Mesodermal cell (in vitro differentiated cells): ENCODE data around the gene ZFP36L2.
"Not testable (repeated sequence)": the region's sequence is repeated elsewhere in the genome, so short reads cannot be mapped to it uniquely, and the experiment has no call there.

Source experiments
- H3K27ac ChIP-seq: 2 replicates; pipeline ENCODE4 v1.7.0; 2013; ENCODE audit warnings: mild to moderate bottlenecking, low read depth, low read length, moderate library complexity; ENCODE audit not compliant: severe bottlenecking
- H3K36me3 ChIP-seq: 2 replicates; pipeline ENCODE4 v1.7.1; 2013; ENCODE audit warnings: mild to moderate bottlenecking, low read length, moderate library complexity; ENCODE audit not compliant: control insufficient read depth, insufficient read depth
- H3K4me1 ChIP-seq: one replicate; pipeline ENCODE4 v1.7.1; 2013; ENCODE audit warnings: mild to moderate bottlenecking, low read length; ENCODE audit not compliant: insufficient read depth, control insufficient read depth, poor library complexity, severe bottlenecking
- H3K4me3 ChIP-seq: 2 replicates; pipeline ENCODE4 v1.7.0; 2013; ENCODE audit warnings: low read length, control low read depth, mild to moderate bottlenecking; ENCODE audit not compliant: insufficient read depth, poor library complexity, severe bottlenecking; ENCODE audit errors: extremely low read depth
- H3K9me3 ChIP-seq: 2 replicates; pipeline ENCODE4 v1.7.1; 2013; ENCODE audit warnings: mild to moderate bottlenecking, low read length, moderate library complexity; ENCODE audit not compliant: control insufficient read depth
- WGBS, 2 experiments: methylation state at CpG; one replicate each; pipeline ENCODE4 v1.1.5; 2013; ENCODE audit warnings: missing lambda C conversion rate in 2 of 2; ENCODE audit not compliant: insufficient coverage in 2 of 2; 5-methylcytosine and 5-hydroxymethylcytosine counted together

ZFP36L2 gene

GRCh38 chr2:43192744-43193651, 33.4 kb downstream of the ZFP36L2 start:
- H3K27ac ChIP-seq = no peak overlapping the region
- no peak overlapping the region for H3K4me3 ChIP-seq
- WGBS, 2 experiments = 87 to 89% methylated on average over 4 to 10 of the region's 12 CpGs
- H3K9me3 ChIP-seq = no peaks in the 10 kb centered on the region
- peaks cover 4% of the 10 kb centered on the region for H3K4me1 ChIP-seq
- H3K36me3 ChIP-seq = no peaks in the 10 kb centered on the region

- peaks cover 5% of the 10 kb centered on the region for H3K4me1 ChIP-seq
- no peaks in the 10 kb centered on the region for H3K36me3 ChIP-seq
- no peak overlapping the region for H3K27ac ChIP-seq
- no peak overlapping the region for H3K4me3 ChIP-seq
- WGBS, 2 experiments = 75 to 100% methylated on average over 1 to 2 of the region's 3 CpGs
- no peaks in the 10 kb centered on the region for H3K9me3 ChIP-seq
Observed at GRCh38 chr2:43191947-43192516, 34.4 kb downstream of the ZFP36L2 start.

DNA sequence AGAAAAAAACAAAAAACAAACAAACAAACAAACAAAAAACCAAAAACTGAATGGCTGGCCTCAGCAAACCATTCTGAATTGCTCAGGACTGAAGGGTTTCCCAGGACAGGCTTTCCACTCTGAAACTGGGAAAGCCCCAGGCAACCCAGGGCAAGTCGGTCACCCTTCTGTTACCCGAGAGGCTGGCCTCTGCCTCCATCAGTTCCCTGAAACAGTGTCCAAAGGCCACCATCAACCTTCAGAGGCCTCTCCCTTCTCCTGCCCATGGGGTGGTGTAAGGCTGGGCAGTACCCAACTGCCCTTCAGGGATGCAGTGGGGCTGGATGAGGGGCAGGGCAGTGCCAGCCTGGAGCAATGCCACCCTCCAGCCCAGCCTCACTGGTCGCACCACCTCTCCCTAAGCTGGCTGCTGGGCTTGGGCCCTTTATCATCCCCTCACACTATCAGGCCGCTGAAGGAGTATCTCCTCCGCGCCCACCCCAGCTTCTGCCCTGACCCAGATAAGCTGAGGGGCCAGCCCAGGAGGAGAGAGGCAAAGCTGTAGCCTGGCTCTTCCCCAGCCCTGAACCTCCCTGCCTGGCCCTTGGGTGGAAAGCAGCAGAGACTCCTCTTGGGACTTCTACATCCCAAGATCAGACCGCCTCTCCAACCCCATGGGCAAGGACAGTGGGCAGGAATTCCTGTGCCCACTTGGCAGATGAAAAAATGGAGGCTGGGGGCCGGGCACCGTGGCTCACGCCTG, 35.9 kb downstream of the ZFP36L2 start:
- H3K4me1 ChIP-seq = peaks cover 10% of the 10 kb centered on the region
- no peak overlapping the region for H3K4me3 ChIP-seq
- H3K9me3 ChIP-seq = no peaks in the 10 kb centered on the region
- no peaks in the 10 kb centered on the region for H3K36me3 ChIP-seq
- H3K27ac ChIP-seq = no peak overlapping the region
- WGBS, 2 experiments = 82 to 88% methylated on average over 2 to 7 of the region's 10 CpGs

GRCh38 chr2:43189861-43190260, 36.5 kb downstream of the ZFP36L2 start:
- H3K36me3 ChIP-seq, H3K27ac ChIP-seq, H3K9me3 ChIP-seq, H3K4me3 ChIP-seq: not testable (repeated sequence)
- H3K4me1 ChIP-seq = peaks cover 11% of the 10 kb centered on the region
- 94% methylated on average over 5 of the region's 7 CpGs for WGBS, 2 experiments

DNA sequence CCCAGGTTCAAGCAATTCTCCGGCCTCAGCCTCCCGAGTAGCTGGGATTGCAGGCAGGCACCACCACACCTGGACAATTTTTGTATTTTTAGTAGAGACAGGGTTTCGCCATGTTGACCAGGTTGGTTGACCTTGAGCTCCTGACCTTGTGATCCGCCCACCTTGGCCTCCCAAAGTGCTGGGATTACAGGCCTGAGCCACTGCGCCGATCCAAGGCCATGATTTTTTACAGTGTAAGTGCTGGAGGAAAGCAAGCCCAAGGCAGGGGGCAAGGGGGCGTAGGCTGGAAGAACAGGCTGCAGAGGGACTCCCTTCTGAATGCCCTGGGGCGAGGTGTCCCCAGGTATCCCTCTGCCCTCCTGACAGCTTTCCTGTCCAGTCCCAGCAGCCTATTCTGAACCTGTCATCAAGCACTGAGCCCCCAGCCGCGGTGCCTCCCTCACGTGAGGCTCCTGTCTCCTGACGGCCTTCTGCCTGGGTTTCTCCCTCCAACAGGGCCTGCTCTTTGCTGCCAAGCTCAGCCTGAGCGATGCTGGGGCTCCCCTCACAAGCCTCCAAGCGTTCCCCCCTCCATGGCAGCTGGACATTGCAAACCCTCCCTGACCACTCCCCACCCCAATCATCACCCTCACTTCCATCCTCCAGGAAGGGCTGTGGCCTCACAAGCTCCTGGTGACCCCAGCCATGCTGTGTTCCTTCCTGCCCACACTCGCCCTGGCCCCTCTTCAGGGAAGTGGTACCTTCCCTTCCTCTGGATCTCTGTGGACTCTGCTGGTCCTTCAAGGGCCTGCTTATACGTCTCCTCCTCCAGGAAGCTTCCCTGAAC, 37.6 kb downstream of the ZFP36L2 start:
- H3K27ac ChIP-seq = no peak overlapping the region
- H3K4me1 ChIP-seq = peaks cover 18% of the 10 kb centered on the region
- WGBS, 2 experiments = 91 to 94% methylated on average over 15 to 16 of the region's 16 CpGs
- no peaks in the 10 kb centered on the region for H3K36me3 ChIP-seq
- no peaks in the 10 kb centered on the region for H3K9me3 ChIP-seq
- no peak overlapping the region for H3K4me3 ChIP-seq

GRCh38 chr2:43186679-43187374, 39.6 kb downstream of the ZFP36L2 start:
- 46 to 51% methylated on average over 6 to 10 of the region's 12 CpGs for WGBS, 2 experiments
- Histone ChIP-seq H3K27ac (peak overlapping the region; percentile 41), H3K9me3 (no peaks in the 10 kb centered on the region), H3K36me3 (no peaks in the 10 kb centered on the region), H3K4me3 (no peak overlapping the region), H3K4me1 (peaks cover 19% of the 10 kb centered on the region)

- Histone ChIP-seq H3K27ac (peak overlapping the region; percentile 41), H3K9me3 (no peaks in the 10 kb centered on the region), H3K4me1 (peaks cover 14% of the 10 kb centered on the region), H3K4me3 (no peak overlapping the region), H3K36me3 (no peaks in the 10 kb centered on the region)
- WGBS, 2 experiments = 95 to 98% methylated on average over 5 to 6 of the region's 6 CpGs
Observed at GRCh38 chr2:43186321-43186678, 40.1 kb downstream of the ZFP36L2 start.

- no peaks in the 10 kb centered on the region for H3K9me3 ChIP-seq
- no peak overlapping the region for H3K4me3 ChIP-seq
- WGBS, 2 experiments = 72 to 82% methylated on average over 4 of the region's 4 CpGs
- H3K27ac ChIP-seq = no peak overlapping the region
- H3K36me3 ChIP-seq = no peaks in the 10 kb centered on the region
- peaks cover 18% of the 10 kb centered on the region for H3K4me1 ChIP-seq
Observed at GRCh38 chr2:43185146-43185545, 41.3 kb downstream of the ZFP36L2 start.

DNA sequence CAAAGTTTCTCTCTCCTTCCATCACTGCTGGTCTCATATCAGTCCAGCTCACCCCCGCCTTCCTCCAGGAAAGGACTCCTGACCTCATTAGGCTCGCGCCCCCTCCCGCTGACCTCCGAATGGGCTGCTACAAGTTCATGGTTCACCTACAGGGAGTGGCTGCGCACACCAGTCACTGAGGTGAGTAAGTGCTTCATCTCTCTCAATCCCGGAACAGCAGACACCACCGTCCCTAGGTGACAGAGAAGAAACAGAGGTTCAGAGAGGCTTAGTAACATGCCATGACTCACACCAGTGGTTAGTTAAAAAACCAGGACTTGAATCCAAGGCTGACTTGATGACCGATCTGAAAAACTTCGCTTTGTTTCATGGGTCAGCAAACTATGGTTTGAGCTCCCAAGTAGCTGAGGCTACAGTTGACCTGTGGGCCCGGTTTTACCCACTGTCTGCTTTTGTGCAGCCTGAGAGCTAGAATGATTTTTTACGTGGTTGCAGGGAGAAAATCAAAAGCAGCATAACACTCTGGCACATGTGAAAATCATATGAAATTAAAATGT, 42.0 kb downstream of the ZFP36L2 start:
- peaks cover 22% of the 10 kb centered on the region for H3K4me1 ChIP-seq
- WGBS, 2 experiments = 75 to 77% methylated on average over 10 to 11 of the region's 12 CpGs
- H3K4me3 ChIP-seq = no peak overlapping the region
- no peaks in the 10 kb centered on the region for H3K36me3 ChIP-seq
- H3K9me3 ChIP-seq = no peaks in the 10 kb centered on the region
- H3K27ac ChIP-seq = no peak overlapping the region
